Stomach (tissue), 9 donors: ENCODE measurements around the gene C1QL1. TPM values are rescaled to one million over a fixed set of nuclear protein-coding genes. Genes with fewer than 3 reads are reported as not detected.

Experiments used
- DNase-seq, 2 donors: peaks; one replicate each; pipeline versions ENCODE4 v3.0.0 to v3.0.0-alpha.2; 2013 to 2019
- H3K27ac ChIP-seq, 5 donors: fragments of 200-600 bp in 4 of 5; sonication (generic) in 4 of 5; one replicate each; pipeline ENCODE4 v1.5.1; 2013 to 2019; ENCODE audit warnings: mild to moderate bottlenecking in 1 of 5, moderate library complexity in 1 of 5
- H3K27me3 ChIP-seq, 3 donors: fragments of 200-600 bp; sonication (generic); one replicate each; pipeline ENCODE4 v1.5.1; 2017 to 2019; ENCODE audit warnings: mixed run types in 1 of 3
- H3K36me3 ChIP-seq, 4 donors: fragments of 200-600 bp; sonication (generic); 1 replicate in 3 of 4; 2 replicates in 1 of 4; pipeline ENCODE4 v1.5.1; 2016 to 2019
- H3K4me1 ChIP-seq, 4 donors: fragments of 200-600 bp; sonication (generic); one replicate each; pipeline ENCODE4 v1.5.1; 2016 to 2019
- H3K4me3 ChIP-seq, 4 donors: fragments of 200-600 bp; sonication (generic) in 3 of 4; one replicate each; pipeline ENCODE4 v1.5.1; 2016 to 2019; ENCODE audit warnings: mild to moderate bottlenecking in 1 of 4
- H3K9me3 ChIP-seq, 4 donors: fragments of 200-600 bp; sonication (generic); one replicate each; pipeline ENCODE4 v1.5.1; 2016 to 2019
- CTCF ChIP-seq, 7 experiments: fragments of 450-650 bp in 4 of 7; fragments of 200-600 bp in 3 of 7; sonication (generic) in 3 of 7; IDR thresholded peaks; one replicate each; pipeline ENCODE4 v1.5.1; 2016 to 2019; ENCODE audit warnings: antibody characterized with exemption in 7 of 7, control low read depth in 2 of 7, mild to moderate bottlenecking in 1 of 7
- EP300 ChIP-seq: sonication (generic); formaldehyde crosslinking; IDR thresholded peaks from one replicate; pipeline ENCODE4 v1.6.1; 2017; ENCODE audit warnings: antibody characterized with exemption
- POLR2A ChIP-seq, 4 donors: fragments of 450-650 bp; IDR thresholded peaks; one replicate each; pipeline ENCODE4 v1.6.1; 2016; ENCODE audit warnings: antibody characterized with exemption in 4 of 4, control low read depth in 2 of 4, mild to moderate bottlenecking in 1 of 4, moderate library complexity in 1 of 4
- POLR2AphosphoS5 ChIP-seq, 3 donors: sonication (generic); formaldehyde crosslinking; IDR thresholded peaks; one replicate each; pipeline ENCODE4 v1.6.1; 2016; ENCODE audit warnings: antibody characterized with exemption in 3 of 3
- WGBS, 5 donors: extraction: QIAGEN DNeasy Blood & Tissue Kit in 3 of 5; methylation state at CpG; one replicate each; pipeline versions ENCODE4 v1.1.5 to v1.1.7; 2013 to 2018; 5-methylcytosine and 5-hydroxymethylcytosine counted together
- intact Hi-C: fragments of 100-400 bp; cut with DNase I; formaldehyde crosslinking; loops from one replicate; pipeline ENCODE4 v1.15.1; 2023; ENCODE audit warnings: low total_unique reads
- polyA plus RNA-seq, 3 donors: library from polyadenylated mRNA; stranded (reverse); fragments of 200-250 nt; gene quantifications; one replicate each; pipeline ENCODE4 v1.2.3, GENCODE V29; 2013
- total RNA-seq, 5 donors: library from RNA; depleted of rRNA; stranded (reverse); fragments of >200 nt; gene quantifications; one replicate each; pipeline versions ENCODE4 v1.1.0 to v1.2.3, GENCODE V29; 2014 to 2016
- donor health status: healthy with polysubstance abuse.
- donor health status: Bipolar disorder and iron deficiency.
- donor health status: healthy.

The C1QL1 gene
- total and polyA plus RNA-seq, 8 donors, result 2.2 to 16.3 (median 5.2) TPM; not detected in 1

- H3K27ac ChIP-seq, result peak overlapping the region; percentile 7 to 82 (median 60)
- TF ChIP-seq EP300 (no peak), CTCF (IDR thresholded peaks at IDR 0.05) (no peak), POLR2AphosphoS5 (IDR thresholded peaks at IDR 0.05) (no peak), POLR2A (IDR thresholded peaks at IDR 0.05) (no peak)
- H3K4me3 ChIP-seq, result peak overlapping the region; percentile 41 to 48 (median 46)
- H3K36me3 ChIP-seq, result no peaks in the 10 kb centered on the region
- peaks cover 36 to 44% (median 39%) of the 10 kb centered on the region in 4 donors for H3K4me1 ChIP-seq
- intact Hi-C loops, result no loop called here
- no peaks in the 10 kb centered on the region for H3K9me3 ChIP-seq
- 2 to 3% (median 3%) methylated on average over 18 to 55 of the region's 55 CpGs for WGBS, 5 donors
- peak in 1 of 2 donors; percentile 80 for DNase-seq
- peaks cover 8 to 80% (median 55%) of the 10 kb centered on the region in 3 donors for H3K27me3 ChIP-seq
Measured at GRCh38 chr17:44970136-44970741, 2.1 kb upstream of the C1QL1 start.

GRCh38 chr17:44969144-44969780, 1.2 kb upstream of the C1QL1 start:
- Histone ChIP-seq H3K27ac (peak overlapping the region in 1 of 5 donors; percentile 82), H3K27me3 (peaks cover 8 to 86% (median 61%) of the 10 kb centered on the region in 3 donors), H3K4me3 (peak overlapping the region; percentile 38 to 55 (median 50)), H3K36me3 (no peaks in the 10 kb centered on the region), H3K4me1 (peaks cover 36 to 44% (median 39%) of the 10 kb centered on the region in 4 donors), H3K9me3 (no peaks in the 10 kb centered on the region)
- no peak for TF ChIP-seq POLR2A (IDR thresholded peaks at IDR 0.05)
- no peak for TF ChIP-seq EP300
- no peak for TF ChIP-seq CTCF (IDR thresholded peaks at IDR 0.05)
- no peak for TF ChIP-seq POLR2AphosphoS5 (IDR thresholded peaks at IDR 0.05)
- intact Hi-C loops, result no loop called here
- DNase-seq, result no peak
- 31 to 43% (median 33%) methylated on average over 19 of the region's 19 CpGs for WGBS, 5 donors

GRCh38 chr17:44967907-44968224, 237 bp downstream of the C1QL1 start:
- Histone ChIP-seq H3K4me1 (peaks cover 36 to 44% (median 39%) of the 10 kb centered on the region in 4 donors), H3K36me3 (no peaks in the 10 kb centered on the region), H3K4me3 (peak overlapping the region; percentile 17 to 55 (median 38)), H3K27me3 (peaks cover 8 to 99% (median 72%) of the 10 kb centered on the region in 3 donors), H3K9me3 (no peaks in the 10 kb centered on the region), H3K27ac (no peak overlapping the region)
- TF ChIP-seq POLR2AphosphoS5 (IDR thresholded peaks at IDR 0.05), result no peak
- no peak for TF ChIP-seq CTCF (IDR thresholded peaks at IDR 0.05)
- TF ChIP-seq POLR2A (IDR thresholded peaks at IDR 0.05), result no peak
- no peak for TF ChIP-seq EP300
- WGBS, 5 donors, result 0 to 4% (median 2%) methylated on average over 9 to 47 of the region's 47 CpGs; no CpG with 5 or more reads in 1 of the 5 donors
- no peak for DNase-seq
- intact Hi-C loops, result no loop called here

- DNase-seq, result no peak
- Histone ChIP-seq H3K27me3 (peaks cover 8 to 95% (median 72%) of the 10 kb centered on the region in 3 donors), H3K4me3 (peak overlapping the region; percentile 17 to 55 (median 38)), H3K4me1 (peaks cover 36 to 44% (median 39%) of the 10 kb centered on the region in 4 donors), H3K27ac (no peak overlapping the region), H3K9me3 (no peaks in the 10 kb centered on the region), H3K36me3 (no peaks in the 10 kb centered on the region)
- WGBS, 5 donors, result 2 to 8% (median 5%) methylated on average over 14 to 76 of the region's 76 CpGs
- intact Hi-C loops, result no loop called here
- no peak for TF ChIP-seq EP300
- no peak for TF ChIP-seq POLR2AphosphoS5 (IDR thresholded peaks at IDR 0.05)
- no peak for TF ChIP-seq POLR2A (IDR thresholded peaks at IDR 0.05)
- no peak for TF ChIP-seq CTCF (IDR thresholded peaks at IDR 0.05)
Measured at GRCh38 chr17:44967026-44967906, 837 bp downstream of the C1QL1 start.
